GM12878 (cell line): ENCODE measurements around the gene LRRC27.

Experiments used
- BRCA1 ChIP-seq: IDR thresholded peaks from 2 replicates; pipeline ENCODE4 v1.6.1; 2011; ENCODE audit warnings: low read depth, low read length, improper control_type of control experiment
- CEBPB ChIP-seq, 2 experiments: fragments of 150-350 bp in 1 of 2; IDR thresholded peaks; 2 replicates each; pipeline ENCODE4 v1.6.1; 2012 to 2014; ENCODE audit warnings: low read depth in 2 of 2, low read length in 2 of 2, borderline replicate concordance in 1 of 2, inconsistent platforms in 1 of 2
- FOXM1 ChIP-seq: IDR thresholded peaks from 2 replicates; pipeline ENCODE4 v1.6.1; 2012; ENCODE audit warnings: low read depth, mild to moderate bottlenecking, inconsistent platforms, low read length, moderate library complexity
- GABPA ChIP-seq: IDR thresholded peaks from 2 replicates; pipeline ENCODE4 v1.6.1; 2014; ENCODE audit warnings: antibody characterized with exemption, low read depth, mild to moderate bottlenecking, inconsistent platforms
- GATAD2B ChIP-seq: fragments of 450-650 bp; conservative IDR thresholded peaks from 2 replicates; pipeline ENCODE4 v1.6.1; 2017; ENCODE audit warnings: low read depth, mild to moderate bottlenecking, moderate library complexity
- MEF2A ChIP-seq: IDR thresholded peaks from 2 replicates; pipeline ENCODE4 v1.6.1; 2011; ENCODE audit warnings: low read depth, mild to moderate bottlenecking, low read length, moderate library complexity; ENCODE audit not compliant: insufficient read depth
- POLR2A ChIP-seq: IDR thresholded peaks from 2 replicates; pipeline ENCODE4 v1.6.1; 2011; ENCODE audit warnings: low read depth, mild to moderate bottlenecking, low read length
- POLR2AphosphoS5 ChIP-seq: IDR thresholded peaks from 2 replicates; pipeline ENCODE4 v1.6.1; 2011; ENCODE audit warnings: mild to moderate bottlenecking, low read length, inconsistent platforms
- RELA ChIP-seq: fragments of 450-650 bp; IDR thresholded peaks from 2 replicates; pipeline ENCODE4 v1.8.0; 2014; ENCODE audit warnings: borderline replicate concordance; ENCODE audit not compliant: partially characterized antibody
- SMC3 ChIP-seq: IDR thresholded peaks from 2 replicates; pipeline ENCODE4 v1.6.1; 2011; ENCODE audit warnings: low read length, improper control_type of control experiment, borderline replicate concordance
- ZNF24 ChIP-seq: fragments of 450-650 bp; IDR thresholded peaks from 2 replicates; pipeline ENCODE4 v1.6.1; 2017; ENCODE audit warnings: antibody characterized with exemption, mild to moderate bottlenecking
- TF ChIP-seq, protein P1 (sequence below): IDR thresholded peaks from 2 replicates; pipeline ENCODE4 v1.6.1; 2011; ENCODE audit warnings: low read depth, low read length, improper control_type of control experiment, borderline replicate concordance
- TF ChIP-seq, protein P2 (sequence below), 3 experiments: IDR thresholded peaks in 2 of 3; conservative IDR thresholded peaks in 1 of 3; 2 replicates each; pipeline ENCODE4 v1.5.1; 2011; ENCODE audit warnings: low read depth in 3 of 3, low read length in 3 of 3, mild to moderate bottlenecking in 3 of 3, control low read depth in 2 of 3, moderate library complexity in 2 of 3, inconsistent platforms in 1 of 3, mixed read lengths in 1 of 3; ENCODE audit not compliant: control insufficient read depth in 2 of 3, insufficient read depth in 1 of 3; ENCODE audit errors: extremely low read depth in 1 of 3
- TF ChIP-seq, protein P3 (sequence below): IDR thresholded peaks from 2 replicates; pipeline ENCODE4 v1.6.1; 2012; ENCODE audit warnings: low read depth, low read length, improper control_type of control experiment

DNA sequence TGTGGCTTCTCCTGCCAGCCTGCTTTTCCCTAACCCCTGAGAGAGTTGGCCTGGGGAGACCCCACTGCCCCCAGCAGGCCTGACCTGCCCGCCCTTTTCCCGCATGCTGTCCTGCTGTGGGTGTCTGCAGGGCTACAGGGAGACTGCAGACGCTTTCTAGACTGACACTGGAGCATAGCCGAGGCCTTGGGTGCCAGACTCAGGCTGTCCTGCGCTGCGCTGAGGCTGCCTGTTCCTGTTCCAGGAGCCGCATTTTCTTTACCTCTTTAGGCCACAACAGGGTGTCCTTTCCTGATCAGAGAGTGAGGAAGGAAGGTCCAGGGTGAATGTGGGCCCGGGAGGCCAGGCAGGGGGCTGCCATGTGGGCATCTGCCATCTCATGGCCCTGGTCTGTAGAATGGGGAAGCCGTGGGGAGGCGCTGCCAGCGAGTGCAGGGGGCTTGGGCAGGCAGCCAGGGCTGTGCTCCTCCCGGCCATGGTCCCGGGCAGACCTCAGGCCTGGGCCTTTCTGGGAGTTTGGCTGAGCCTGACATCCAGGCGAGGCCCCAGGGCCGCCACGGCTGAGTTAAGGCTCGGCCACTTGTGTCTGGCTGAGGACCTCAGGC is 68.7 kb downstream of the LRRC27 start:
- TF ChIP-seq POLR2A (no peak), POLR2AphosphoS5 (no peak), RELA (no peak), ZNF24 (no peak), GATAD2B (no peak), BRCA1 (no peak), MEF2A (no peak), GABPA (no peak), CEBPB (IDR thresholded peaks at IDR 0.05; ENCODE audit: borderline replicate concordance in 1 of 2, low read depth in 2 of 2, low read length in 2 of 2) (no peak), SMC3 (no peak), FOXM1 (no peak)
- TF ChIP-seq, protein P1, sequence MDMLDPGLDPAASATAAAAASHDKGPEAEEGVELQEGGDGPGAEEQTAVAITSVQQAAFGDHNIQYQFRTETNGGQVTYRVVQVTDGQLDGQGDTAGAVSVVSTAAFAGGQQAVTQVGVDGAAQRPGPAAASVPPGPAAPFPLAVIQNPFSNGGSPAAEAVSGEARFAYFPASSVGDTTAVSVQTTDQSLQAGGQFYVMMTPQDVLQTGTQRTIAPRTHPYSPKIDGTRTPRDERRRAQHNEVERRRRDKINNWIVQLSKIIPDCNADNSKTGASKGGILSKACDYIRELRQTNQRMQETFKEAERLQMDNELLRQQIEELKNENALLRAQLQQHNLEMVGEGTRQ = no peak
- TF ChIP-seq, protein P2, sequence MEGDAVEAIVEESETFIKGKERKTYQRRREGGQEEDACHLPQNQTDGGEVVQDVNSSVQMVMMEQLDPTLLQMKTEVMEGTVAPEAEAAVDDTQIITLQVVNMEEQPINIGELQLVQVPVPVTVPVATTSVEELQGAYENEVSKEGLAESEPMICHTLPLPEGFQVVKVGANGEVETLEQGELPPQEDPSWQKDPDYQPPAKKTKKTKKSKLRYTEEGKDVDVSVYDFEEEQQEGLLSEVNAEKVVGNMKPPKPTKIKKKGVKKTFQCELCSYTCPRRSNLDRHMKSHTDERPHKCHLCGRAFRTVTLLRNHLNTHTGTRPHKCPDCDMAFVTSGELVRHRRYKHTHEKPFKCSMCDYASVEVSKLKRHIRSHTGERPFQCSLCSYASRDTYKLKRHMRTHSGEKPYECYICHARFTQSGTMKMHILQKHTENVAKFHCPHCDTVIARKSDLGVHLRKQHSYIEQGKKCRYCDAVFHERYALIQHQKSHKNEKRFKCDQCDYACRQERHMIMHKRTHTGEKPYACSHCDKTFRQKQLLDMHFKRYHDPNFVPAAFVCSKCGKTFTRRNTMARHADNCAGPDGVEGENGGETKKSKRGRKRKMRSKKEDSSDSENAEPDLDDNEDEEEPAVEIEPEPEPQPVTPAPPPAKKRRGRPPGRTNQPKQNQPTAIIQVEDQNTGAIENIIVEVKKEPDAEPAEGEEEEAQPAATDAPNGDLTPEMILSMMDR (IDR thresholded peaks at IDR 0.05 in 2 of 3, conservative IDR thresholded peaks at IDR 0.05 in 1 of 3; ENCODE audit: control insufficient read depth in 2 of 3, extremely low read depth in 1 of 3, insufficient read depth in 1 of 3, low read depth in 3 of 3, low read length in 3 of 3) = no peak
- TF ChIP-seq, protein P3, sequence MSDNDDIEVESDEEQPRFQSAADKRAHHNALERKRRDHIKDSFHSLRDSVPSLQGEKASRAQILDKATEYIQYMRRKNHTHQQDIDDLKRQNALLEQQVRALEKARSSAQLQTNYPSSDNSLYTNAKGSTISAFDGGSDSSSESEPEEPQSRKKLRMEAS = no peak
